NT2/D1 (cell line): ENCODE measurements around the gene C13orf42.

Source experiments
- SUZ12 ChIP-seq: IDR thresholded peaks from 2 replicates; pipeline ENCODE4 v1.6.1; 2011; ENCODE audit not compliant: insufficient read length, insufficient read depth; ENCODE audit errors: extremely low read depth
- YY1 ChIP-seq: IDR thresholded peaks from 2 replicates; pipeline ENCODE4 v1.6.1; 2011; ENCODE audit not compliant: insufficient read length, insufficient read depth
- ZNF274 ChIP-seq: IDR thresholded peaks from 2 replicates; pipeline ENCODE4 v1.6.1; 2011; ENCODE audit warnings: mild to moderate bottlenecking, low read depth, low read length

- TF ChIP-seq YY1 (no peak), ZNF274 (no peak), SUZ12 (no peak)
Observed at GRCh38 chr13:51036418-51036817, 74.7 kb downstream of the C13orf42 start.
